NCI-H1436 (cell line): ENCODE data around the gene MEGF8.

Source experiments
- DNase-seq: peaks from one replicate; lab custom pipeline; 2025; lab: John Stamatoyannopoulos, UW

MEGF8 gene

DNA sequence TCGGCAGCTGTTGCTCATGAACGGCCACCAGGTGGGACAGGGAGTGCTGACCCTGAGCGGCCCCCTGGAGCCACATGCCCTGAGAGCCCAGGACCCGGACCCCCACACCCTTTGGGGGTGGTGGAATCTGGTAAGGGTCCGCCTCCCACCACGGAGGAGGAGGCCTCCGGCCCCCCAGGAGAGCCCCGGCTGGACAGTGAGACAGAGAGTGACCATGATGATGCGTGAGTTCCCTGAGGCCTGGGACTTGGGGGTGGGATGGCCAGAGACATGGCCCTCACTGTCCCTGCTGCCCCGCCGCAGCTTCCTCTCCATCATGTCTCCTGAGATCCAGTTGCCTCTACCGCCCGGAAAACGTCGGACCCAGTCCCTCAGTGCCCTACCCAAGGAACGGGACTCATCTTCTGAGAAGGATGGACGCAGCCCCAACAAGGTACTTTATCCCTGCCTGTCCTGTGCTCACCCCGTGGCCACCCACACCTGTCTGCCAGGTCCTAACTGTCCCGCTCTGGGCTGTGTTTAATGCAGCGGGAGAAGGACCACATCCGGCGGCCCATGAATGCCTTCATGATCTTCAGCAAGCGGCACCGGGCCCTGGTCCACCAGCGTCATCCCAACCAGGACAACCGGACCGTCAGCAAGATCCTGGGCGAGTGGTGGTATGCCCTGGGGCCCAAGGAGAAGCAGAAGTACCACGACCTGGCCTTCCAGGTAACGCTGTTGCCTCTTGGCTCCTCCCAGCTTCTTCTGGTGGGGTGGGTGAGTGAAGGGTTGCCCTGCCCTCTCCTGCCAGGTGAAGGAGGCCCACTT lies 38.2 kb upstream of the MEGF8 start:
- no peak for DNase-seq

DNA sequence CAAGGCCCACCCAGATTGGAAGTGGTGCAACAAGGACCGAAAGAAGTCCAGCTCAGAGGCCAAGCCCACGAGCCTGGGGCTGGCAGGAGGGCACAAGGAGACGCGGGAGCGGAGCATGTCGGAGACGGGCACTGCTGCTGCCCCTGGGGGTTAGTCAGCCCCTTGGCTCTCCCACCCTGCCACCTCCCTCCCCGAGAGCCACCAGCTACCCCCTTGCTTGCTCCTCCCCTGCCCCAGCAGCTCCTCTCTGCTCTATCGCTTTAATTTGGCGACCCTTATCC lies 37.7 kb upstream of the MEGF8 start:
- no peak for DNase-seq

DNA sequence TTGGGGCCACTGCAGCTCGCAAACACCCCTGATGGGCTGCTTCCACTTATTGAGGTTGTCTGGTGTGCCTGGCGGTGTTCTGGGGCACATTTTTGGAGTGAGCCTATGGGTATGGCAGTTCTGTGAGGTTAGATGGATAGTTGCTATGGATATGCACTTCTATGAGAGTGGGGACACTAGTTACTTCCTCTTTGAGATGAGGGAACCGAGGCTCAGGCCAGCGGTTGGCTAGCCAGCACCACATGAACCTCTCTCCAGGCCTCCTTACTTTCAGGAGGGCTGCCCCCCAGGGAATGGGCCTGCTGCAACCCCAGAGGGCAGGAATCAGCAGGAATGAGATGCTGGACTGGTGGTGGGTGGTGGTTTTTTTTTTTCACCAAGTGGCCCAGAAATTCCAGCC lies 37.0 kb upstream of the MEGF8 start:
- no peak for DNase-seq

DNA sequence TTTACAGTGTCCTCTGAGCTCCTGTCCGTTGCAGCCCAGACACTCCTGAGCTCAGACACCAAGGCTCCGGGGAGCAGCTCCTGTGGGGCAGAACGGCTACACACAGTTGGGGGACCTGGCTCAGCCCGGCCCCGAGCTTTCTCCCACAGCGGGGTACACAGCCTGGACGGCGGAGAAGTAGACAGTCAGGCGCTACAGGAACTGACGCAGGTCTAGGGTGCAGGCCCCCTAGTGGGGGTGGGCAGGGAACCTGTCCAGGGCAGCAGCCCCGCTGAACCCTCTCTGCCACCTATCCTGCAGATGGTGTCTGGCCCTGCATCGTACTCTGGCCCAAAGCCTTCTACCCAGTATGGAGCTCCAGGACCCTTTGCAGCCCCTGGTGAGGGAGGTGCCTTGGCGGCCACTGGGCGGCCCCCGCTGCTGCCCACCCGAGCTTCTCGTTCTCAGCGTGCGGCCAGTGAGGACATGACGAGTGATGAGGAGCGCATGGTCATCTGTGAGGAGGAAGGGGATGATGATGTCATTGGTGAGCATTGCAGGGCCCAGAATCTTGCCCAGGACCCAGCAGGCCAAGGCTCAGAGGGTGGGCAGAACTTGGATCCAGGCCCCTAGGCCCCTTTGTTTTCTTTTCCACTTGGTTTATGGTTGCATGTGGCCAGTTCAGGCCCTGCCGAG lies 36.4 kb upstream of the MEGF8 start:
- DNase-seq, result no peak

DNA sequence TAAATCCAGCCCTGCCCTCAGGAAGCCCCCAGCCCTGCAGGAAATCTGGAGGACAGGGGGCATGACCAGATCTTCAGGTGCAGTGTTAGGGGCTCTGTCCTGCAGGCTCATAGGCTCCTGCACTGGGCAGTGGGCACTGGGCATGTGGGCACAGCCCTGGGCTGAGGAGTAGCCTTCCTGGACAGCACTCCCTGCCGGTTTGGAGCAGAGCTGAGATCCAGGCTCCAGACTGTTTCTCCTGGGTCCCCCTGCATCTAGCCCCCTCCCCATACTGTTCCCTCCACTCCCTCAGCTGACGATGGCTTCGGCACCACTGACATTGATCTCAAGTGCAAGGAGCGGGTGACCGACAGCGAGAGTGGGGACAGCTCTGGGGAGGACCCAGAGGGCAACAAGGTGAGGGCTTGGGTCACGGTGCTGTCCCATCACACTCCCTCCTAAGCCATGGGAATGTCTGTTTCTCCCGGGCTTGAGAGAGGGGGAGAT lies 35.8 kb upstream of the MEGF8 start:
- DNase-seq, result no peak

DNA sequence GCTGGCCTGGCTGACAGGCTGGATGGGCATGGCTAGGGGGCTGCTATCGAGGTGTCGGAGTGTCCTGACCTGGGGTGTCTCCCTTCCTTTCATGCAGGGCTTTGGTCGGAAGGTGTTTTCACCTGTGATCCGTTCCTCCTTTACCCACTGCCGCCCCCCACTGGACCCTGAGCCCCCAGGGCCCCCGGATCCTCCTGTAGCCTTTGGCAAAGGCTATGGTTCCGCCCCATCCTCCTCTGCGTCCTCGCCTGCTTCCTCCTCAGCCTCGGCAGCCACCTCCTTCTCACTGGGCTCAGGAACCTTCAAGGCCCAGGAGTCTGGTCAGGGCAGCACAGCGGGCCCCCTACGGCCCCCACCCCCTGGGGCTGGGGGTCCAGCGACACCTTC lies 35.3 kb upstream of the MEGF8 start:
- no peak for DNase-seq

DNA sequence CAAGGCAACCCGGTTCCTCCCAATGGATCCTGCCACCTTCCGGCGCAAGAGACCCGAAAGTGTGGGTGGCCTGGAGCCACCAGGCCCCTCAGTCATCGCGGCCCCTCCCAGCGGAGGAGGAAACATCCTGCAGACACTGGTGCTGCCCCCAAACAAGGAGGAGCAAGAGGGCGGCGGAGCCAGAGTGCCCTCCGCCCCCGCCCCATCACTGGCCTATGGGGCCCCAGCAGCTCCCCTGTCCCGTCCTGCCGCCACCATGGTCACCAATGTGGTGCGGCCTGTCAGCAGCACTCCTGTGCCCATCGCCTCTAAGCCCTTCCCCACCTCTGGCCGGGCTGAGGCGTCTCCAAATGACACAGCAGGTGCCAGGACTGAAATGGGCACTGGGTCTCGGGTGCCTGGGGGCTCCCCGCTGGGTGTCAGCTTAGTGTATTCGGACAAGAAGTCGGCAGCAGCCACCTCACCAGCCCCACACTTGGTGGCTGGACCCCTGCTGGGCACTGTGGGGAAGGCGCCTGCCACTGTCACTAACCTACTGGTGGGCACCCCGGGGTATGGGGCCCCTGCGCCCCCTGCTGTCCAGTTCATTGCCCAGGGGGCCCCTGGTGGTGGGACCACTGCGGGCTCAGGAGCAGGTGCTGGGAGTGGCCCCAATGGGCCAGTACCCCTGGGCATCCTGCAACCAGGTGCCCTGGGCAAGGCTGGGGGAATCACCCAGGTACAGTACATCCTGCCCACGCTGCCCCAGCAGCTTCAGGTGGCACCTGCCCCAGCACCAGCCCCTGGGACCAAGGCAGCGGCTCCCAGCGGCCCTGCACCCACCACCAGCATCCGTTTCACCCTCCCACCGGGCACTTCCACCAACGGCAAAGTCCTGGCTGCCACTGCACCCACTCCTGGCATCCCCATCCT lies 34.7 kb upstream of the MEGF8 start:
- DNase-seq, result no peak

DNA sequence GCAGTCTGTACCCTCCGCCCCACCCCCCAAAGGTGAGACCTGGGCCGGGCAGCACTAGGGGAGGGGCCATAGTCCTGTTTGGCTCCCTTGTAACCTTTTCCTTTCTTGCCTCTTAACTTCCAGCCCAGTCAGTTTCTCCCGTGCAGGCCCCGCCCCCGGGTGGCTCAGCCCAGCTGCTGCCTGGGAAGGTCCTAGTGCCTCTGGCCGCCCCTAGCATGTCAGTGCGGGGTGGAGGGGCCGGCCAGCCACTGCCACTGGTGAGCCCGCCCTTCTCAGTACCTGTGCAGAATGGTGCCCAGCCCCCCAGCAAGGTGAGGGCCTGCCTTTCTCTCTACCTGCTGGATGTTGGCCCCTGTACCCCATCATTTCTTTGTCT lies 34.0 kb upstream of the MEGF8 start:
- DNase-seq, result no peak

DNA sequence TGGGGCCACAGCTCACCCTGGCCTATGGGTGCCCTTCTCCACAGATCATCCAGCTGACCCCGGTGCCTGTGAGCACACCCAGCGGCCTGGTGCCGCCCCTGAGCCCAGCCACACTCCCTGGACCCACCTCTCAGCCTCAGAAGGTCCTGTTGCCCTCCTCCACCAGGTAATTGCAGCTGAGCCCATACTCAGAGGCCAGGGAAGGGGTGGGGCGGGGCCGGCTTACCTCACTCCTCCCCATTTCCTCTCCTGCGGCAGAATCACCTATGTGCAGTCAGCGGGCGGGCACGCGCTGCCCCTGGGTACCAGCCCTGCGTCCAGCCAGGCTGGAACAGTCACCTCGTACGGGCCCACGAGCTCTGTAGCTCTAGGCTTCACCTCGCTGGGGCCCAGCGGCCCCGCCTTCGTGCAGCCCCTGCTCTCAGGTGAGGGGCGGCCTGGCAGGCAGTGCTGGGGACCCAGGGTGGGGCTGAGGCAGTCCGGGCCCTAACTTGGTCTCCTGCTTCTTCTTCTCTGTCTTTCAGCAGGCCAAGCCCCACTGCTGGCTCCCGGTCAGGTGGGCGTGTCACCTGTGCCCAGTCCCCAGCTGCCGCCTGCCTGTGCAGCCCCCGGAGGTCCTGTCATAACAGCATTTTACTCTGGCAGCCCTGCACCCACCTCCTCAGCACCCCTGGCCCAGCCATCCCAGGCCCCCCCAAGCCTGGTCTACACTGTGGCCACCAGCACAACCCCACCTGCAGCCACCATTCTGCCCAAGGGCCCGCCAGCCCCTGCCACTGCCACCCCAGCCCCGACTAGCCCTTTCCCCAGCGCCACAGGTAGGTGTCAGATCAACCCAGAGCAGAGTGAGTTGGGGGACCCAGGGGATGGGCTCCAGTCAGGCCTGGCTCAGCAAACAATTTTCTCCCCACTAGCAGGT lies 33.1 kb upstream of the MEGF8 start:
- no peak for DNase-seq

DNA sequence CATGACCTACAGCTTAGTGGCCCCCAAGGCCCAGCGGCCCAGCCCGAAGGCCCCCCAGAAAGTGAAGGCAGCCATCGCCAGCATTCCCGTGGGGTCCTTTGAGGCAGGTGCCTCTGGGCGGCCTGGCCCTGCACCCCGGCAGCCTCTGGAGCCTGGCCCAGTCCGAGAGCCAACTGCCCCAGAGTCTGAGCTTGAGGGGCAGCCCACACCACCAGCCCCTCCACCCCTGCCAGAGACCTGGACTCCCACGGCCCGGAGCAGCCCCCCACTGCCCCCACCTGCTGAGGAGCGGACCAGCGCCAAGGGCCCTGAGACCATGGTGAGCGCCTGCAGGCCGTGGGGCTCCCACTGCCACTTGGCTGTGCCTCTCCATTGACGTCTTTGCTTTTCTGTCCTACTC lies 32.5 kb upstream of the MEGF8 start:
- no peak for DNase-seq

DNA sequence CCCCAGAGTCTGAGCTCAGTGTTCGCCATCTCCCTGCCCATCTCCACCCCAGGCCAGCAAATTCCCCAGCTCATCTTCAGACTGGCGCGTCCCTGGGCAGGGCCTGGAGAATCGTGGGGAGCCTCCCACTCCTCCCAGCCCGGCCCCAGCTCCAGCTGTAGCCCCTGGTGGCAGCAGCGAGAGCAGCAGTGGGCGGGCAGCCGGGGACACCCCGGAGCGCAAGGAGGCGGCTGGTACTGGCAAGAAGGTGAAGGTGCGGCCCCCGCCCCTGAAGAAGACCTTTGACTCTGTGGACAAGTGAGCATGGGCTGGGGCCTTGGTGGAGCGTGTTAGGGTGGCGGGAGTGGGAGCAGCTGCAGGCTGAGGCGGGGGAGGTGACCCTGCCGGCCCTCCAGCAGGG lies 31.9 kb upstream of the MEGF8 start:
- DNase-seq, result no peak

DNA sequence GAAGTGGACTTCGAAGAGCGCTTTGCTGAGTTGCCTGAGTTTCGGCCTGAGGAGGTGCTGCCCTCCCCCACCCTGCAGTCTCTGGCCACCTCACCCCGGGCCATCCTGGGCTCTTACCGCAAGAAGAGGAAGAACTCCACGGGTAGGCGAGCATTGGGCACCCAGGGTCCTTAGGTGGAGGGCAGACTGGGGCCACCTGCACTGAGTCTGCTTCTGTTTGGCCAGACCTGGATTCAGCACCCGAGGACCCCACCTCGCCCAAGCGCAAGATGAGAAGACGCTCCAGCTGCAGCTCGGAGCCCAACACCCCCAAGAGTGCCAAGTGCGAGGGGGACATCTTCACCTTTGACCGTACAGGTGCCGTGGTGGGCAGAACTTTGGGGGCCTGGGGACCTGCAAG lies 31.5 kb upstream of the MEGF8 start:
- DNase-seq, result no peak

DNA sequence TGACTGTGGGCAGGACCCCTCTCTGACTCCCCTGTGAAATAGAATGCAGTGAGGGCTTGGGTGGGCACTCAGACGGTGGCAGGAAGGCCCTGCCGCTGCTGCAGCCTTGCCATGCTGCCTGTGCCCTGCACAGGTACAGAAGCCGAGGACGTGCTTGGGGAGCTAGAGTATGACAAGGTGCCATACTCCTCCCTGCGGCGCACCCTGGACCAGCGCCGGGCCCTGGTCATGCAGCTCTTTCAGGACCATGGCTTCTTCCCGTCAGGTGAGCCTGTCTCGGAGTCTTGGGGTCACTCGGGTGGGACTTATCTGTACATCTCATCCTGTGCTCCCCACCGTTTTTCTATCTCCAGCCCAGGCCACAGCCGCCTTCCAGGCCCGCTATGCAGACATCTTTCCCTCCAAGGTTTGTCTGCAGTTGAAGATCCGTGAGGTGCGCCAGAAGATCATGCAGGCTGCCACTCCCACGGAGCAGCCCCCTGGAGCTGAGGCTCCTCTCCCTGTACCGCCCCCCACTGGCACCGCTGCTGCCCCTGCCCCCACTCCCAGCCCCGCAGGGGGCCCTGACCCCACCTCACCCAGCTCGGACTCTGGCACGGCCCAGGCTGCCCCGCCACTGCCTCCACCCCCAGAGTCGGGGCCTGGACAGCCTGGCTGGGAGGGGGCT lies 30.8 kb upstream of the MEGF8 start:
- no peak for DNase-seq

DNA sequence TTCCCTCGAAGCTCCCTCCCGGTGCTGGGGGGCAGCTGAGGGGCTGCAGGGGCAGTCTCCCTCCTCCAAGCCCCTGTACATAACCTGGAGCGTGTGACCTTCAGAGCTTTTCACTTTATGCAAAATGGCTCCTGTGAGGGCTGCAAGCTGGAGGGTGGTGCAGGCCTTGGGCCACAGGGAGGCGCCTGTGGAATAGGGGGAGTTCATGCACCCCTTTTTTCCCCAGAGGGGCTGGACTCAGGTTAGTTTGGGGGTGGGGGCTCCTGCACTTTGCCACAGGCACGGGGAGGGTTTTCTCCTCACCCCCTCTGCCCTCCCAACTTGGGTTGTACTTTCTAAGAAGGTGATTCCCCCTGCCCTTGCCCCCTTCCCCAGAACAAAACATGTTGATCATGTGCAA lies 30.1 kb upstream of the MEGF8 start:
- no peak for DNase-seq

DNA sequence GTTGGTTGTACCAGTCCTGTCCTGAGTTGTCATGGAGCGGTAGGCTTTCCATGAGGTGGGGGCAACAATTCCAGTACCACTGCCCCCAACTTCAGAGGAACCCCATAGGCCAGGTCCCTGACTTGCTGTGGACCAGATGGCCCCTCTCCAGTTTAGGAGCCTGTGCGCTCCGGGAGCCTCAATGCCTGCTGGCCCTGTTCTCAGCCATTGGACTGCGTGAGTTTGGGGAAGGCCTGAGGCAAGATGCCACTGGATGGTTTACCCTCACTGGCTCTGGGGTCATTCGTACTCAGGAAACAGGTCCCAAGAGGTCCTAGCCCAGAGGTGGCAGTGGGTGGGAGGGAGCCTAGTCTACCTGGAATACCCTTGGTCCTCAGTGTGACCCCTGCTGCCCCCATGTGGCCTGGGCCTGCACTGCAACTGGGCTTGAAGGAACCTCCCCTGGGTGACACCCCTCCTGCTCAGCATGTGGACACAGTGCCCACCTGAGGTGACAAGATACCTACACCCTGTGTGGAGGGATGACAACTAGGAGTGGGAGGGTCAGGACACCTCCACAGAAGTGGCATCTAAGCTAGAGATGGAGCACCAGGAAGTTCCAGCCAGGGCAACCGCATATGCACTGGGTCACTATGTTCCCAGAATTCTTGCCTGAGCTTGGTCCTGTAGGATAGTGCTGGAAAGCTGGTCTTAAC lies 29.5 kb upstream of the MEGF8 start:
- DNase-seq, result peak; percentile 55

DNA sequence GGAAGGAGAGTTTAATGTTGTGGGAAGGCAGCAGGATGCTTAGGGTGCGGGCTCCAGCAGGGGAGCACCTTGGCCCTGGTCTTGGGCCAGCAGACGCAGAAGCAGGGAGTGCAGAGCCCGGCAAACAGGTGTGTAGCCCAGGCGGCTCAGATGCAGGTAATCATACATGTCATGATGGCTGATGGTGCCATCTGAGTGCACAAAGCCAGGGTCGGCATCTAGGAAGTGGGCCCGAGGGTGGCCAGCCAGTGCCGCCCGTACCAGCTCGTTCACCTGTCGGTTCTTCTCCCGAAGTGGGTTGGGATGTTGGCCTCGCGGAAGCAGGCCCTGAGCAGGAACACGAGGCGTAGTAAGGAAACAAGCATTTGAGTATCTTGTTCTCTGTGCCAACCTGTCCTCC lies 28.4 kb upstream of the MEGF8 start:
- no peak for DNase-seq

DNA sequence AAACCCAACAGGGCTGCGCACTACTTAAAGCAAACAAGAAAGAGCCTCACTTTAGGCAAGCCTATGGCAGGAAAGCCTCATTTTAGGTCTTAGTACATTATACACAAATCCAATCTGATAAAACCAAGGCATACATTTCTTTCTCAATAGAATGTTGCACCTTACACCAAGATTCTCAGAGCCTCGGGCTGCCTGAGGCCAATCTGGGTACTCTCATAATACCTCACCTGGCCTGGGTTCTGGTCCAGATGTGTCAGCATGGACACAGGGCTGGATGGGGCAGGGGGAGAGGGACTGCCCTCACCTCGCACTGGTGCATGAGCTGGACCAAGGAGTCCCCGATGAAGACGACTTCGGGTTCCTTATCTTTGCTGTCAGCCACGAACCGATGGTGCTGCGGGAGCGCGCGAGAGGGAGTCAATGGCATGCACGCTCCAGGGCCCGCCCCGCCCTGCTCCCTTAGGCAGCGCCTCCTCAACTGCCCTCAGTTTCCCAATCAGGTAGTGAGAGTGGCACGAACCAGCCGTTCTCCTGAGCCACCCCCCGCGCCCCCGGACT lies 23.7 kb upstream of the MEGF8 start, which contains the start of gene PRR19:
Gene PRR19, plus strand, starts transcription at position 487 of the 558 bp plus-strand sequence. CDS start 7,453 bp downstream, outside the sequence.
- DNase-seq, result no peak

DNA sequence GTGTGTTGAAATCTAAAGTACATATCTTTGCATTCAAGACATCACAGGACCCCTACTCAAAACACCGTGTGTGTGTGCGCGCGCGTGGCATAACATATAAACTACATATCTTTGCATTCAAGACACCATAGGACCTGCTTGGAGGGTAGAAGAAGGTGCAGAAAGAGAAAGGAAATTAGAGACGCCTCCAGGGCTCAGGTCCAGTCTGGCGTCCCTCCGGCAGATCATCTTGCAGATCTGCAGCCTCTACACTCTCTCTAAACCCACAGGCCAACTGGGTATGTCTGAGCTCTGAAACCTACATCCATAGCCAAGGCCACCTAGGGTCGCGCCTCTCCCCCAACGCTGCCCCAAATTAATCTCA lies 22.4 kb upstream of the MEGF8 start:
- no peak for DNase-seq

DNA sequence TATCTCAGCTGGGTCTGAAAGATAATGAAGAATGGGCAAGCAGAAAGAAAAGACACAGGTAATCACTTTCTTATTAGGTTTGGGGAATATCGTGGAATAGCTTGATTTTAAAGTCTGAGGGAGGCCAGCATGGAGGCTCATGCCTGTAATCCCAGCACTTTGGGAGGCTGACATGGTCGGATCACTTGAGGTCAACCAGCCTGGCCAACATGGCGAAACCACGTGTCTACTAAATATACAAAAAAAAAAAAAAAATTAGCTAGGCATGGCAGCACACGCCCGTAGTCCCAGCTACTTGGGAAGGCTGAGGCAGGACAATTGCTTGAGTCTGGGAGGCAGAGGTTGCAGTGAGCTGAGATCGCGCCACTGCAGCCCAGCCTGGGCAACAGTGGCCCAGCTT lies 21.6 kb upstream of the MEGF8 start:
- DNase-seq, result no peak

DNA sequence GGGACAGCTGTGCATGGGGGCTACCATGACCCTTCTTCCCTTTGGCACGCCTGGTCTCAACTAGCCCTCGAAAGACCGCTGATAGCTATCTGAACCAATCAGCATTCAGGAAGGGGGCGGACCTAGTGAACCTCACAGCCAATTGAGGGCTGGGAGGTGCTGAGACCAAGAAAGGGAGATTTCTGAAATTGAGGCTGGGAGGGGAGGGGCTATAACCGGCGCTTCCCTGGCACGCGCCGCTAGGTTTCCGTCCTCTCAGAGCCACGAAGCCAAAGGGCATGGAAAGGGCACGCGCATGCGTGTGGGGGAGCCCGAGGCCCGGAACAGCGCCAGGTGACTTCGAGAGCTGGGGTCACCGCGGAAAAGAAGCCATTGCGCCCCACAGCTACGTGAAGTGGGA lies 18.8 kb upstream of the MEGF8 start:
- DNase-seq, result no peak
